Esophagus muscularis mucosa (tissue), 4 donors: ENCODE data around the gene QRSL1.

Experiments used
- EP300 ChIP-seq: sonication (generic); formaldehyde crosslinking; IDR thresholded peaks from one replicate; pipeline ENCODE4 v1.6.1; 2017; ENCODE audit warnings: antibody characterized with exemption
- POLR2A ChIP-seq: fragments of 450-650 bp; IDR thresholded peaks from one replicate; pipeline ENCODE4 v1.6.1; 2017; ENCODE audit warnings: antibody characterized with exemption, moderate library complexity, mild to moderate bottlenecking, low read depth
- TF ChIP-seq, protein P1 (sequence below), 3 experiments: fragments of 200-600 bp in 2 of 3; fragments of 450-650 bp in 1 of 3; sonication (generic) in 2 of 3; IDR thresholded peaks; one replicate each; pipeline ENCODE4 v1.5.1; 2017 to 2019; ENCODE audit warnings: antibody characterized with exemption in 3 of 3, mild to moderate bottlenecking in 2 of 3, moderate library complexity in 1 of 3

DNA sequence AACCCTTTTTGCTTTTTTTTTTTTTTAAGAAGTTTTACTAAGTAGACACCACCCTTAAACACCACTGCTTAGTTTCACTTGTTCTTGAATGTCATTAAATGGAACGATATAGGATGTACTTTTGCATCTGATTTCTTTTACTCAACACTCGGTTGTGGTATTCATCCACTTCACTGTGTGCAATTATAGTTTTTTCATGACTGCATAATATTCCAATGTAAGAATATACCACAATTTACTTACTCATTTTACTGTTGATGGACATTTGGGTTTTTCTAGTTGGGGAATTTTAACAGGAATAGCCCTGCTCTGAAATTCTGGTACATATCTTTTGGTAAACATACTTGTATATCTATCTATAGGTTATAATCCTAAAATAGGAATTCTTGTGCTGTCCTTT is 29.9 kb upstream of the QRSL1 start:
- TF ChIP-seq, protein P1, sequence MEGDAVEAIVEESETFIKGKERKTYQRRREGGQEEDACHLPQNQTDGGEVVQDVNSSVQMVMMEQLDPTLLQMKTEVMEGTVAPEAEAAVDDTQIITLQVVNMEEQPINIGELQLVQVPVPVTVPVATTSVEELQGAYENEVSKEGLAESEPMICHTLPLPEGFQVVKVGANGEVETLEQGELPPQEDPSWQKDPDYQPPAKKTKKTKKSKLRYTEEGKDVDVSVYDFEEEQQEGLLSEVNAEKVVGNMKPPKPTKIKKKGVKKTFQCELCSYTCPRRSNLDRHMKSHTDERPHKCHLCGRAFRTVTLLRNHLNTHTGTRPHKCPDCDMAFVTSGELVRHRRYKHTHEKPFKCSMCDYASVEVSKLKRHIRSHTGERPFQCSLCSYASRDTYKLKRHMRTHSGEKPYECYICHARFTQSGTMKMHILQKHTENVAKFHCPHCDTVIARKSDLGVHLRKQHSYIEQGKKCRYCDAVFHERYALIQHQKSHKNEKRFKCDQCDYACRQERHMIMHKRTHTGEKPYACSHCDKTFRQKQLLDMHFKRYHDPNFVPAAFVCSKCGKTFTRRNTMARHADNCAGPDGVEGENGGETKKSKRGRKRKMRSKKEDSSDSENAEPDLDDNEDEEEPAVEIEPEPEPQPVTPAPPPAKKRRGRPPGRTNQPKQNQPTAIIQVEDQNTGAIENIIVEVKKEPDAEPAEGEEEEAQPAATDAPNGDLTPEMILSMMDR (IDR thresholded peaks at IDR 0.05) = no peak
- TF ChIP-seq POLR2A = no peak
- TF ChIP-seq EP300 = no peak
